GM21723 (cell line): ENCODE results near the gene MGMT.
A peak's percentile ranks its signal among the peaks of the same experiment; 100 is the strongest.
"Not testable (repeated sequence)": the region's sequence is repeated elsewhere in the genome, so short reads cannot be mapped to it uniquely, and the experiment has no call there.

Experiments
- ATAC-seq: cut with Tn5 transposase; IDR thresholded peaks from one replicate; pipeline ENCODE4 v1.9.1; 2021; ENCODE audit warnings: mild to moderate bottlenecking, moderate library complexity; ENCODE audit not compliant: unreplicated experiment

The MGMT gene

GRCh38 chr10:129466703-129467358, at the start of gene MGMT:
Gene MGMT, plus strand, starts transcription at chr10:129467241.
- peak; percentile 89 for ATAC-seq

GRCh38 chr10:129417870-129418269, 49.2 kb upstream of the MGMT start:
- ATAC-seq, result no peak

GRCh38 chr10:129418496-129419225, 48.4 kb upstream of the MGMT start:
- no peak for ATAC-seq

- no peak for ATAC-seq
Observed at GRCh38 chr10:129419397-129419796, 47.6 kb upstream of the MGMT start.

GRCh38 chr10:129421399-129422010, 45.5 kb upstream of the MGMT start:
- ATAC-seq, result no peak

GRCh38 chr10:129424978-129425377, 42.1 kb upstream of the MGMT start:
- no peak for ATAC-seq

- ATAC-seq, result no peak
Observed at GRCh38 chr10:129426606-129427005, 40.4 kb upstream of the MGMT start.

- ATAC-seq, result no peak
Observed at GRCh38 chr10:129433266-129433665, 33.8 kb upstream of the MGMT start.

GRCh38 chr10:129435724-129436123, 31.3 kb upstream of the MGMT start:
- not testable (repeated sequence) for ATAC-seq

GRCh38 chr10:129438024-129438423, 29.0 kb upstream of the MGMT start:
- ATAC-seq, result no peak

- no peak for ATAC-seq
Observed at GRCh38 chr10:129440247-129440646, 26.8 kb upstream of the MGMT start.

- ATAC-seq, result no peak
Observed at GRCh38 chr10:129440722-129441316, 26.2 kb upstream of the MGMT start.

- no peak for ATAC-seq
Observed at GRCh38 chr10:129441372-129442009, 25.6 kb upstream of the MGMT start.

GRCh38 chr10:129442866-129443265, 24.2 kb upstream of the MGMT start:
- no peak for ATAC-seq

GRCh38 chr10:129444359-129444758, 22.7 kb upstream of the MGMT start:
- ATAC-seq, result no peak

- ATAC-seq, result no peak
Observed at GRCh38 chr10:129445436-129446182, 21.4 kb upstream of the MGMT start.

- ATAC-seq, result no peak
Observed at GRCh38 chr10:129446183-129446581, 20.9 kb upstream of the MGMT start.

GRCh38 chr10:129447486-129447885, 19.6 kb upstream of the MGMT start:
- ATAC-seq, result no peak

GRCh38 chr10:129448086-129448485, 19.0 kb upstream of the MGMT start:
- ATAC-seq, result no peak

GRCh38 chr10:129448539-129448938, 18.5 kb upstream of the MGMT start:
- no peak for ATAC-seq

GRCh38 chr10:129449893-129450292, 17.1 kb upstream of the MGMT start:
- ATAC-seq, result no peak
